GM13976 (cell line): ENCODE measurements around the gene SH2D2A.
A peak's percentile ranks its signal among the peaks of the same experiment; 100 is the strongest.

ENCODE experiments used
- DNase-seq: peaks from one replicate; pipeline ENCODE4 v3.0.0; 2012; ENCODE audit warnings: low spot score
- CTCF ChIP-seq: IDR thresholded peaks from 2 replicates; pipeline ENCODE4 v1.5.1; 2012; ENCODE audit warnings: borderline replicate concordance, mild to moderate bottlenecking; ENCODE audit not compliant: insufficient read depth; ENCODE audit errors: extremely low read depth, missing control alignments, control extremely low read depth
- in situ Hi-C: fragments of 300-500 bp; cut with MboI; formaldehyde crosslinking; loops from one replicate; pipeline ENCODE4 v1.12.0; 2022; ENCODE audit warnings: low sequenced_read_pairs, mixed read lengths, inconsistent platforms; ENCODE audit not compliant: unreplicated experiment

Gene SH2D2A

DNA sequence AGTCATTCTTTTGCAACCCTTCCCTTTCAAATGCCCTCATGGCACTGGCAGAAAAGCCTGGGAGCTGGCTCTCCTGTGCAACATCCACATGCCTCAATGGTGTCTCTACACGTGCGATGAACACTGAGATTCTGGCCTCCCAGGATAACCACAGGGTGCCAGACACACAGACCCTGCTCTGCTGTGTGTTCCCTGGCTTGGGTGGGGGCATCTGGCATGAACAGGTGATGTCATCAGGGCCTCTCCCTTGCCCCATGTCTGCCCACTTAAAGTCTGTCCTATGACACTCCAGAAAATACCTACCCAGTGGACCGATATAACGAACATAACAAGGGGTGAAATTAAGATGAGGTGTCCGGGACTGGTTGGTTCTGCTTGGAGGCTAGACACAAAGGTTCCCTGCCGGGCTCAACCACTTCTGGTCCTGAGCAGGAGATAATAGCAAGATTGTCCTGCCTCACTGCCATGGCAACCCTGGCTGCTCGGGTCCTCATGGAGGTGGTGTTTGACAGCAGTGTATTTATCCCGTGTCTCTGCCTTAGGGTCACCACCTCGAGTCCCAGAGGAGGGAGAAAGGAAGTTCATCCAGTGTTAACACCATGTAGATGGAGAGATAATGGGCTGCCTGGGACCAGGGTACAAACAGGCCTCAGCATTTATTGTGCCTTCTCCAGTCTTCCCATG is 22.9 kb upstream of the SH2D2A start:
- in situ Hi-C loops: loop anchor here (5.0 kb wide), 1 partner anchor 53 kb away; the partner anchor contains the start of gene PEAR1
- DNase-seq: no peak
- TF ChIP-seq CTCF: no peak

DNA sequence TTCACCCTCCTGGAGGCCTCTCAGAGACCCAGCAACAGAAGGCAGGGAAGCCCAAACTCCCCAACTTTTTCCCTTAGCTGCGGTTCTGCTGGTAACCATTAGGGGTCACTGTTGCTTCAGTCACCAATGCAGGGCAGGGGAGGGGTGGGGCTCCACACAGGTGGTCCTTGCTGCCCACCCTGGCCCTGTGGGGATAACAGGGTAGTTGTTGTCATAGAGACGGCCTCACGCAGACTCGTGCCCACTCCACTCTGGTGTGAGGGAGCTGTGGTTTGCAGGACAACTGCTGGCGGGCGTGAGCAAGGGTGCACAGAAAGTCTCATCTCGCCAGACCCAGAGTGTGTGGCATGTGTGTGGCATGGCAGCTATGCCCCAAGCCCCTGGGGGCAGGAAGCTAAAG is 22.3 kb upstream of the SH2D2A start:
- DNase-seq: peak; percentile 80
- TF ChIP-seq CTCF: peak; percentile 86
- in situ Hi-C loops: no loop called here

GRCh38 chr1:156836892-156837291 is 20.2 kb upstream of the SH2D2A start:
- in situ Hi-C loops: no loop called here
- no peak for TF ChIP-seq CTCF
- DNase-seq: no peak

DNA sequence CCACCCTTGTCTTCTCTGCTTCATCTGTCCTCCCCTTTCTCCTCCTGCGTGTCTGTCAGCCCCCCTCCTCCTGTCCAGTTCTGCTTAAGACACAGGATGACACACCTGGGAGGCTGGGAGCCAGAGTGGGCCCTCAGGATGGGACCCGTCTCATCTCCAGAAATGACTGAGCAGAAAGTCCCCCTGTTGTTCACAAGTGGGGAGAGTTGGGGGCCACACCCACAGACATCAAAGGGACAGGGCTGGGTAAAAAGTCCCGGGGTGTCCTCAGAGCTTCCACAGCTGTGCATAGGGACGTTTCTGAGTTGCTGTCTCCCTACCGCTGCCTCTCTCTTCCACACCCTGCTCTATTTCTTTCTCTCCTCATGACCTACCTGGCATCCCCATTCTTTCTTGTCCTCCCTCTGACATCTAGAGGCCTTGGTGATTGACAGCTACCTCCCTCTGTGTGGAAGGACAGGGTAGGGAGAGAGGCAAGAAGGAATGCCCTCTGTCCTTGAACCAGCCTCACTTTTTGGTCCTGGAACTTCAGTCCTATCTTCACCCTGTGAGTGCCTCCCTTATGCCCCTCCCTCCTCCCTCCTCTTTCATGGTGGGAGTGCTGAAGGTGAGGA is 19.5 kb upstream of the SH2D2A start:
- no peak for TF ChIP-seq CTCF
- in situ Hi-C loops: no loop called here

DNA sequence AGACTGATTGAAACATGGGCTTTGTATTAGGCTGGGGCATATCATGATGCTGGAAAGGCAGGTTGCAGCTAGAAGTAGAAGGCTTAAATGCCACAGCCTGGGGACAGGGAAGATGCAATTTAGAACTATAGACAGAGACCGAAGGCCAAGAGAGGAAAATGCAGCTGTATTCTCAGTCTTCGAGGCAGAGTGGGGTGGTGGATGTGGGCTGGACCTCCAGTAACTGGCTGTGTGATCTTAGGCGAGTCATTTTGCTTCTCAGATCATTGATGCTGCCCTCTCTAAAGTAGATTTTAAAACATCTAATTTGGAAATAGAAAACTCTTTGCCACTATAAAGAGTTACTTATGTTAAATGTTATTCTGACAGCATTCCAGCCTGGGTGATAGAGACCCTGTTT is 17.7 kb upstream of the SH2D2A start:
- TF ChIP-seq CTCF: no peak
- DNase-seq: no peak
- in situ Hi-C loops: no loop called here

More for the DNA sequence above, 19.5 kb upstream of the SH2D2A start:
- DNase-seq: peak; percentile 80

- in situ Hi-C loops: no loop called here
- no peak for DNase-seq
- TF ChIP-seq CTCF: no peak
These were observed 17.0 kb upstream of the SH2D2A start for GRCh38 chr1:156833603-156834002.

DNA sequence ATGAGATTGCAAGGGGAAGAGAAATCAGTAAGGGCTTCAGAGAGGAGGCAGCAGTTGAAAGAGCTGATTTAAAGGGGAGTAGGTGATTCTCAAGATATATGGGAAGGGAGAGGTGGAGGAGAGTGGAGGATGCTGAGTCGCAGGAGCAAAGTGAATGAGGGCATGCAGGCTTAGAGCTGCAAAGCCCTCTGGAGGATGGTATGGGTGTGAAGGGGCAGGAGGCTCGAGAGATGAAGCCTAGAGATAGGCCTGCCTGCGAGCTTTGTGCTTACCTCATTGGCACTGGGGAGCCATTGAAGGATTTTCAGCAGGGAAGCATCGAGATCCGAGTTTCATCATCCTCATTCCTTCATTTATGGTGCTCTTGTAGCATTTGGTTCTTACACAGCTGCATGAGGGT is 15.8 kb upstream of the SH2D2A start:
- no peak for DNase-seq
- in situ Hi-C loops: no loop called here
- no peak for TF ChIP-seq CTCF
